Measurements from ENCODE around the gene MPIG6B. TPM values are rescaled to one million over a fixed set of nuclear protein-coding genes. Genes with fewer than 3 reads are reported as not detected.
A peak's percentile ranks its signal among the peaks of the same experiment; 100 is the strongest.

The MPIG6B gene
- total RNA-seq, 1 experiment from 2014 or later = not detected

DNA sequence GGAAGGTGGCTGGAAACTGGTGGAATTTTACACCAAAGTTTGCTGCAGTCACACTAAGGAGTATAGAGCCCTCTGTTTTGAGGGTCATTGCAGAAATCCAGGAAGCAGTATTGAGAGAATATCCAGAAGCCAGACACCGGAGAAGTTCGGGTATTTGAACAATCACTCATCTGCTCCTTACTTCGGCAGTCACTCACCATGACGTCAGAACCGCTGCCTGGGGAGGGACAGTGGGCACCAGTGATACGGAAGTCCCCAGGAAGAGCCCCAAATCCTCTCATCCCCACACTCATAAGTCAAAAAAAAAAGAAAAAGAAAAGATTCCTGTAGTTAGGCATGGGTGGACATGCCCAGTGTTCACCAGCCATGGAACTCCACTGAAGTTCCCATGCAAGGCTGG lies 46.3 kb upstream of the MPIG6B start:
- no peaks in the 10 kb centered on the region for H3K9me3 ChIP-seq (ENCODE audit: control insufficient read depth, low read depth, low read length)
- TF ChIP-seq, protein P1, sequence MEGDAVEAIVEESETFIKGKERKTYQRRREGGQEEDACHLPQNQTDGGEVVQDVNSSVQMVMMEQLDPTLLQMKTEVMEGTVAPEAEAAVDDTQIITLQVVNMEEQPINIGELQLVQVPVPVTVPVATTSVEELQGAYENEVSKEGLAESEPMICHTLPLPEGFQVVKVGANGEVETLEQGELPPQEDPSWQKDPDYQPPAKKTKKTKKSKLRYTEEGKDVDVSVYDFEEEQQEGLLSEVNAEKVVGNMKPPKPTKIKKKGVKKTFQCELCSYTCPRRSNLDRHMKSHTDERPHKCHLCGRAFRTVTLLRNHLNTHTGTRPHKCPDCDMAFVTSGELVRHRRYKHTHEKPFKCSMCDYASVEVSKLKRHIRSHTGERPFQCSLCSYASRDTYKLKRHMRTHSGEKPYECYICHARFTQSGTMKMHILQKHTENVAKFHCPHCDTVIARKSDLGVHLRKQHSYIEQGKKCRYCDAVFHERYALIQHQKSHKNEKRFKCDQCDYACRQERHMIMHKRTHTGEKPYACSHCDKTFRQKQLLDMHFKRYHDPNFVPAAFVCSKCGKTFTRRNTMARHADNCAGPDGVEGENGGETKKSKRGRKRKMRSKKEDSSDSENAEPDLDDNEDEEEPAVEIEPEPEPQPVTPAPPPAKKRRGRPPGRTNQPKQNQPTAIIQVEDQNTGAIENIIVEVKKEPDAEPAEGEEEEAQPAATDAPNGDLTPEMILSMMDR (conservative IDR thresholded peaks at IDR 0.05) = no peak
- no peaks in the 10 kb centered on the region for H3K79me1 ChIP-seq (ENCODE audit: insufficient read depth, low read depth, low read length, poor library complexity, severe bottlenecking)
- no peak overlapping the region for H4K5ac ChIP-seq (ENCODE audit: insufficient read length, low read depth, low read length)
- H3K79me2 ChIP-seq (ENCODE audit: insufficient read depth, low read length) = no peaks in the 10 kb centered on the region
- no peak overlapping the region for H2AFZ ChIP-seq (ENCODE audit: low read length)
- no peak overlapping the region for H3K4ac ChIP-seq (ENCODE audit: low read depth, low read length)
- H3K4me2 ChIP-seq (ENCODE audit: insufficient read depth, insufficient read length, low read length) = no peak overlapping the region
- no peak overlapping the region for H2BK120ac ChIP-seq (ENCODE audit: low read depth, low read length, poor library complexity, severe bottlenecking)
- H3K27me3 Mint-ChIP-seq (ENCODE audit: low read depth) = peaks cover 17% of the 10 kb centered on the region
- H2AK5ac ChIP-seq (ENCODE audit: insufficient read length, low read length) = no peak overlapping the region
- H3K4me1 Mint-ChIP-seq = peaks cover 12 to 17% of the 10 kb centered on the region in 2 experiments
- no peak overlapping the region for H3T11ph ChIP-seq (ENCODE audit: low read length)
- H3K27me3 ChIP-seq (ENCODE audit: insufficient read depth, low read length) = no peaks in the 10 kb centered on the region; the same call in 1 of the 2 replicates
- no peaks in the 10 kb centered on the region; a peak in 1 of 5 replicates for H3K9me3 Mint-ChIP-seq
- H3K27ac ChIP-seq (ENCODE audit: insufficient read length, low read depth, low read length) = no peak overlapping the region
- no peak overlapping the region for H3K56ac ChIP-seq (ENCODE audit: insufficient read length, low read depth, low read length)
- H3K23me2 ChIP-seq (ENCODE audit: insufficient read length, low read depth, low read length, poor library complexity, severe bottlenecking) = peaks cover 9% of the 10 kb centered on the region
- DNase-seq = no peak
- H3K14ac ChIP-seq (ENCODE audit: insufficient read depth, low read length) = no peak overlapping the region
- no peak overlapping the region for H4K8ac ChIP-seq (replicated peaks; ENCODE audit: insufficient read length, low read depth, low read length)
- H3K9ac ChIP-seq (ENCODE audit: extremely low read depth, insufficient read length, low read length) = no peak overlapping the region
- WGBS (ENCODE audit: extremely low coverage, insufficient read length, low lambda C conversion rate) = no CpG with 5 or more reads among the region's 6 CpGs
- no peak overlapping the region for H2BK12ac ChIP-seq (ENCODE audit: insufficient read length, low read depth, low read length)
- H3K23ac ChIP-seq (ENCODE audit: insufficient read length, low read depth, low read length) = no peak overlapping the region
- H2BK15ac ChIP-seq (ENCODE audit: low read depth, low read length) = no peak overlapping the region
- peak overlapping the region in 1 of 2 experiments; percentile 17; a peak in 1 of 5 replicates for H3K4me3 Mint-ChIP-seq
- no peaks in the 10 kb centered on the region for H3K4me1 ChIP-seq (ENCODE audit: insufficient read depth, low read length)
- H2BK5ac ChIP-seq (ENCODE audit: insufficient read length, low read length) = no peak overlapping the region
- no peak overlapping the region for H3K27ac Mint-ChIP-seq
- H3K36me3 Mint-ChIP-seq (ENCODE audit: insufficient read depth in 1 of 3, low read depth in 3 of 3) = peaks cover 10 to 19% (median 16%) of the 10 kb centered on the region in 3 experiments; a peak in 6 of 7 replicates
- H4K20me1 ChIP-seq (ENCODE audit: control insufficient read depth, insufficient read depth, insufficient read length) = no peaks in the 10 kb centered on the region
- no peak overlapping the region for H4K91ac ChIP-seq (ENCODE audit: insufficient read length, low read depth, low read length)
- no peak overlapping the region for H2BK20ac ChIP-seq (ENCODE audit: low read depth, low read length, poor library complexity, severe bottlenecking)
- no peak overlapping the region for H3K18ac ChIP-seq (ENCODE audit: insufficient read length, low read depth, low read length)
